Endothelial cell of umbilical vein (primary cell): ENCODE measurements around the gene ZNF568. TPM values are rescaled to one million over a fixed set of nuclear protein-coding genes. Genes with fewer than 3 reads are reported as not detected.

Experiments used
- BruUV-seq: library from RNA; stranded (reverse); fragments of 400-500 nt; replicated peaks from 2 replicates; lab custom pipeline; 2021; lab: Mats Ljungman, UMichigan
- CTCF ChIA-PET: fragments of 300-600, 350-600 bp; sonication (Branson Sonifier 250); formaldehyde crosslinking; loops from one replicate; lab custom pipeline; 2021; ENCODE audit warnings: antibody characterized with exemption, inconsistent platforms; lab: Charles Lee
- POLR2A ChIA-PET: fragments of 300-600, 350-600 bp; sonication (Branson Sonifier 250); formaldehyde crosslinking; loops from one replicate; lab custom pipeline; 2021; ENCODE audit warnings: antibody characterized with exemption, inconsistent platforms; lab: Charles Lee
- DNase-seq: peaks from one replicate; pipeline ENCODE4 v3.0.0-alpha.2; 2011; ENCODE audit warnings: low read depth, low spot score
- FAIRE-seq: peaks from 2 replicates; lab custom pipeline; 2011; peaks lifted over from hg19 to GRCh38; lab: Jason Lieb, UNC
- H2AFZ ChIP-seq: 2 replicates; pipeline ENCODE4 v1.6.0; 2012; ENCODE audit warnings: low read depth, low read length, control low read depth, inconsistent platforms
- H3K27ac ChIP-seq: 2 replicates; pipeline ENCODE4 v1.5.1; 2011; ENCODE audit warnings: low read depth, mild to moderate bottlenecking, control low read depth, low read length, moderate library complexity; ENCODE audit not compliant: insufficient read depth
- H3K27me3 ChIP-seq, 2 experiments: 2 replicates each; pipeline versions ENCODE4 v1.6.0 to v1.6.1; 2011; ENCODE audit warnings: low read length in 2 of 2, mixed read lengths in 1 of 2; ENCODE audit not compliant: control insufficient read depth in 2 of 2, insufficient read depth in 2 of 2
- H3K36me3 ChIP-seq, 2 experiments: 2 replicates in 1 of 2; 3 replicates in 1 of 2; pipeline ENCODE4 v1.5.1; 2011; ENCODE audit warnings: low read length in 2 of 2, mild to moderate bottlenecking in 1 of 2, moderate library complexity in 1 of 2; ENCODE audit not compliant: control insufficient read depth in 2 of 2, insufficient read depth in 2 of 2; ENCODE audit errors: extremely low read depth in 1 of 2
- H3K4me1 ChIP-seq: 3 replicates; pipeline ENCODE4 v1.5.1; 2011; ENCODE audit warnings: mild to moderate bottlenecking, low read length; ENCODE audit not compliant: control insufficient read depth, insufficient read depth; ENCODE audit errors: extremely low read depth
- H3K4me2 ChIP-seq: 2 replicates; pipeline ENCODE4 v1.6.1; 2011; ENCODE audit warnings: low read length, control low read depth, mixed read lengths; ENCODE audit not compliant: insufficient read depth
- H3K4me3 ChIP-seq, 3 experiments: fragments of 200-600 bp in 1 of 3; sonication (generic), shearing (Covaris generic) in 1 of 3; replicated peaks in 1 of 3; 2 replicates each; pipeline ENCODE4 v1.5.1; 2011 to 2016; ENCODE audit warnings: control low read depth in 3 of 3, low read length in 3 of 3, mild to moderate bottlenecking in 2 of 3, inconsistent platforms in 1 of 3, low read depth in 1 of 3, moderate library complexity in 1 of 3; ENCODE audit not compliant: insufficient read depth in 1 of 3
- H3K79me2 ChIP-seq: 2 replicates; pipeline ENCODE4 v1.6.0; 2012; ENCODE audit warnings: low read length, inconsistent platforms; ENCODE audit not compliant: control insufficient read depth, insufficient read depth
- H3K9ac ChIP-seq: replicated peaks from 2 replicates; pipeline ENCODE3; 2011; ENCODE audit warnings: low read length, control low read depth; ENCODE audit not compliant: insufficient read depth; ENCODE audit errors: extremely low read depth
- H3K9me1 ChIP-seq: replicated peaks from 3 replicates; pipeline ENCODE4 v1.6.0; 2011; ENCODE audit warnings: mild to moderate bottlenecking, low read length; ENCODE audit not compliant: control insufficient read depth, insufficient read depth; ENCODE audit errors: extremely low read depth
- H3K9me3 ChIP-seq: replicated peaks from 2 replicates; pipeline ENCODE4 v1.5.1; 2012; ENCODE audit warnings: low read length, inconsistent platforms; ENCODE audit not compliant: control insufficient read depth, insufficient read depth
- H4K20me1 ChIP-seq: replicated peaks from 2 replicates; pipeline ENCODE3; 2011; ENCODE audit warnings: mild to moderate bottlenecking, low read length; ENCODE audit not compliant: control insufficient read depth, insufficient read depth; ENCODE audit errors: extremely low read depth
- CTCF ChIP-seq, 2 donors: IDR thresholded peaks; 1 replicate in 1 of 2; 2 replicates in 1 of 2; pipeline ENCODE4 v1.5.1; 2011; ENCODE audit warnings: low read length in 2 of 2, mild to moderate bottlenecking in 2 of 2, moderate library complexity in 2 of 2, control low read depth in 1 of 2, inconsistent platforms in 1 of 2, low read depth in 1 of 2; ENCODE audit not compliant: insufficient read depth in 1 of 2; ENCODE audit errors: extremely low read depth in 1 of 2
- EZH2 ChIP-seq: IDR thresholded peaks from 2 replicates; pipeline ENCODE4 v1.6.1; 2012; ENCODE audit warnings: borderline replicate concordance, low read depth, mild to moderate bottlenecking, moderate library complexity, low read length, inconsistent platforms; ENCODE audit not compliant: severe bottlenecking
- FOS ChIP-seq: IDR thresholded peaks from 2 replicates; pipeline ENCODE4 v1.6.1; 2011; ENCODE audit warnings: mild to moderate bottlenecking, low read length, moderate library complexity, borderline replicate concordance; ENCODE audit not compliant: insufficient read depth
- GATA2 ChIP-seq: IDR thresholded peaks from 2 replicates; pipeline ENCODE4 v1.7.0; 2011; ENCODE audit warnings: low read depth, mild to moderate bottlenecking, moderate library complexity, mixed read lengths, low read length; ENCODE audit not compliant: insufficient read length, insufficient read depth
- JUN ChIP-seq: IDR thresholded peaks from 2 replicates; pipeline ENCODE4 v1.6.1; 2011; ENCODE audit warnings: borderline replicate concordance, low read depth; ENCODE audit not compliant: insufficient read length, insufficient read depth
- MYC ChIP-seq: IDR thresholded peaks from one replicate; pipeline ENCODE4 v1.6.1; 2011; ENCODE audit warnings: mild to moderate bottlenecking, low read depth, low read length
- POLR2A ChIP-seq: IDR thresholded peaks from 2 replicates; pipeline ENCODE4 v1.6.1; 2012; ENCODE audit warnings: low read depth, mild to moderate bottlenecking, control low read depth, low read length
- POLR2AphosphoS5 ChIP-seq: IDR thresholded peaks from 2 replicates; pipeline ENCODE4 v1.6.1; 2012; ENCODE audit warnings: low read depth, mild to moderate bottlenecking, control low read depth, low read length, moderate library complexity; ENCODE audit not compliant: insufficient read depth
- dilution Hi-C: fragments of 300-500 bp; cut with MboI; formaldehyde crosslinking; loops from one replicate; pipeline ENCODE4 v1.15.0; 2019; ENCODE audit warnings: low sequenced_read_pairs; ENCODE audit not compliant: extremely low pct_ligation_motif_present
- intact Hi-C: fragments of 100-400 bp; cut with micrococcal nuclease; formaldehyde crosslinking; loops from one replicate; pipeline ENCODE4 v1.10.0; 2022
- polyA plus RNA-seq, 4 experiments: library from polyadenylated mRNA; depleted of rRNA in 3 of 4; stranded (reverse) in 3 of 4; unstranded in 1 of 4; fragments of >200 nt; gene quantifications; 2 replicates each; pipeline versions ENCODE4 v1.2.1 to v1.2.3, GENCODE V29; 2011 to 2012; ENCODE audit warnings: missing spikeins in 1 of 4
- total RNA-seq: library from RNA; stranded (reverse); gene quantifications from 2 replicates; pipeline ENCODE4 v1.2.3, GENCODE V29; 2021
- TF ChIP-seq, protein P1 (sequence below): IDR thresholded peaks from 2 replicates; pipeline ENCODE4 v1.6.1; 2011; ENCODE audit not compliant: insufficient read depth, insufficient read length

ZNF568 gene
- total and polyA plus RNA-seq, 2 donors (not counting 3 experiments of a cell fraction or from before 2014, with no cell fraction given): 3.1 to 6.4 TPM

- H2AFZ ChIP-seq: no peak overlapping the region
- dilution Hi-C loops (no loop called here), intact Hi-C loops (no loop called here)
- TF ChIP-seq EZH2 (no peak), MYC (no peak), JUN (no peak), POLR2AphosphoS5 (no peak), GATA2 (no peak), POLR2A (no peak), CTCF (IDR thresholded peaks at IDR 0.05; ENCODE audit: extremely low read depth in 1 of 2, insufficient read depth in 1 of 2, low read depth in 1 of 2, low read length in 2 of 2) (no peak), FOS (no peak)
- TF ChIP-seq, protein P1, sequence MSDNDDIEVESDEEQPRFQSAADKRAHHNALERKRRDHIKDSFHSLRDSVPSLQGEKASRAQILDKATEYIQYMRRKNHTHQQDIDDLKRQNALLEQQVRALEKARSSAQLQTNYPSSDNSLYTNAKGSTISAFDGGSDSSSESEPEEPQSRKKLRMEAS: no peak
- FAIRE-seq: no peak
- H3K27me3 ChIP-seq: no peaks in the 10 kb centered on the region
- H3K4me1 ChIP-seq: no peaks in the 10 kb centered on the region
- POLR2A ChIA-PET: no interaction called here
- H3K9ac ChIP-seq: no peak overlapping the region
- CTCF ChIA-PET: no interaction called here
- no peaks in the 10 kb centered on the region for H3K79me2 ChIP-seq
- no peak overlapping the region for H3K4me3 ChIP-seq
- no peak for DNase-seq
- no peaks in the 10 kb centered on the region for H3K9me3 ChIP-seq
- no peak overlapping the region for H3K27ac ChIP-seq
- H3K4me2 ChIP-seq: no peak overlapping the region
- BruUV-seq: no TSS peak
- H3K36me3 ChIP-seq: no peaks in the 10 kb centered on the region
- no peaks in the 10 kb centered on the region for H3K9me1 ChIP-seq
- H4K20me1 ChIP-seq: no peaks in the 10 kb centered on the region
Measured at GRCh38 chr19:36987091-36987490, 71.0 kb downstream of the ZNF568 start.
